Measurements from ENCODE around the gene CPXM2. TPM values are rescaled to one million over a fixed set of nuclear protein-coding genes. Genes with fewer than 3 reads are reported as not detected.

CPXM2 gene
- total RNA-seq, 1 experiment from 2014 or later: not detected

DNA sequence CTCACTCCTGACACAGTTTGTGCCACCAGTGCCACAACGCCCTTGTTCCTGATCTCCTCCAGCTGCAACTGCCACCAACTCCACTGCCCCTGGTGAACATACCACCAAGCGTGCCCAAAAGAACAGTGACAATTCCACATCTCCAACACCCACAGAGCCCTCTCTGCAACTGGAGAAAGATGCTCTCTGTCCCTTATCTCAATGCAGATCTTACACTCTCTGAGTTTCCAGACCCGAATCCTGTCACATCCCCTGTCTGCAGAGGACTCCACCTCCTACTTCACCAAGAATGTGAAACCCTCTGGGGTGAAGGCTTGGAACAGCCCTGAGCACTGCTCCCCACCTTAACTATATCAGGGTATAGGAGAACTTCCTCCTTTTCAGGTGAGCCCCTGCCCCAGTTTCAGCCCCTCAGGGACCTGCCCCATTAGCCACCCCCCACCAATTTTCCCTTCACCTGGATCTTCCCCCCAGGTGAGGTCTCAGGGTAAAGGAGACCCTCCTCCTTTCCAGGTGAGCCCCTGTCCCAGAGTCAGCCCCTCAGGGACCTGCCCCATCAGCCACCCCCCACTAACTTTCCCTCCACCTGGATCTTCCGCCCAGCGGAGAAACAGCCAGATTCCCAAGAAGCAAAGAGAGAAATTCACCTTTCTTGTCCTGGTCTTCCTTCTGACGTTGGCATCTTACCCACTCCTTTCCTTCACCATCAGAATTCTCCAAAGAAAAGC lies 55.0 kb downstream of the CPXM2 start:
- no peak for DNase-seq
- H3K27ac Mint-ChIP-seq (ENCODE audit: unreplicated experiment): no peak overlapping the region

DNA sequence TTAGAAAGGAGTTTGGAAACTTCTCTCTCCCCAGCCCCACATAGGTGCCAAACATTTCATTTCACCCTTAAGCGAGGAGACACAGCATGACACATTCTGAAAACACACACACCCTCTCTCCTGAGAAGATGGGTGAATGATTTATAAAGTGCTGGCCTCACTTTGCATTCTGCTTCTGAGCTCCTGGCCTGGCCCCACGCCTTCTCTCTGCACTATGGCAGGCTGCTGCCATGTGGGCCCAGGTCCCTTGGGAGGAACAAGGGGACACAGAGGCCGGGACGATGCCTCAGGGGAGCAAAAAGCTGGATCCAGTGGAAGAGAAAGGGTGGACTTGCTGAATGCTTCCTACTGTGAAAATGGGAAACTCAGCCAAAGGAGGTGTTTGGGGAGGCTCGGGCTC lies 56.0 kb downstream of the CPXM2 start:
- TF ChIP-seq, protein P1, sequence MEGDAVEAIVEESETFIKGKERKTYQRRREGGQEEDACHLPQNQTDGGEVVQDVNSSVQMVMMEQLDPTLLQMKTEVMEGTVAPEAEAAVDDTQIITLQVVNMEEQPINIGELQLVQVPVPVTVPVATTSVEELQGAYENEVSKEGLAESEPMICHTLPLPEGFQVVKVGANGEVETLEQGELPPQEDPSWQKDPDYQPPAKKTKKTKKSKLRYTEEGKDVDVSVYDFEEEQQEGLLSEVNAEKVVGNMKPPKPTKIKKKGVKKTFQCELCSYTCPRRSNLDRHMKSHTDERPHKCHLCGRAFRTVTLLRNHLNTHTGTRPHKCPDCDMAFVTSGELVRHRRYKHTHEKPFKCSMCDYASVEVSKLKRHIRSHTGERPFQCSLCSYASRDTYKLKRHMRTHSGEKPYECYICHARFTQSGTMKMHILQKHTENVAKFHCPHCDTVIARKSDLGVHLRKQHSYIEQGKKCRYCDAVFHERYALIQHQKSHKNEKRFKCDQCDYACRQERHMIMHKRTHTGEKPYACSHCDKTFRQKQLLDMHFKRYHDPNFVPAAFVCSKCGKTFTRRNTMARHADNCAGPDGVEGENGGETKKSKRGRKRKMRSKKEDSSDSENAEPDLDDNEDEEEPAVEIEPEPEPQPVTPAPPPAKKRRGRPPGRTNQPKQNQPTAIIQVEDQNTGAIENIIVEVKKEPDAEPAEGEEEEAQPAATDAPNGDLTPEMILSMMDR (IDR thresholded peaks at IDR 0.05; ENCODE audit: insufficient read depth in 1 of 2, low read depth in 1 of 2, low read length in 1 of 2, severe bottlenecking in 1 of 2, unreplicated experiment in 1 of 2): no peak
- H3K36me3 ChIP-seq (ENCODE audit: control insufficient read depth, insufficient read depth, low read length): no peaks in the 10 kb centered on the region
- Mint-ChIP-seq H3K9me3 (ENCODE audit: unreplicated experiment) (no peaks in the 10 kb centered on the region), H3K27me3 (ENCODE audit: insufficient read depth, unreplicated experiment) (peaks cover 13% of the 10 kb centered on the region), H3K36me3 (ENCODE audit: insufficient read depth, unreplicated experiment) (no peaks in the 10 kb centered on the region), H3K27ac (ENCODE audit: unreplicated experiment) (no peak overlapping the region), H3K4me3 (ENCODE audit: unreplicated experiment) (no peak overlapping the region), H3K4me1 (ENCODE audit: low read depth, unreplicated experiment) (no peaks in the 10 kb centered on the region)
- POLR2A ChIA-PET: no interaction called here
- DNase-seq: no peak
- H3K9me3 ChIP-seq: no peaks in the 10 kb centered on the region
- BruUV-seq (replicated peaks): no TSS peak
- intact Hi-C loops (cut with micrococcal nuclease; ENCODE audit: unreplicated experiment): no loop called here
- no peaks in the 10 kb centered on the region for H3K27me3 ChIP-seq (replicated peaks; ENCODE audit: control insufficient read depth, insufficient read depth, low read length)
- no peak overlapping the region for H3K4me3 ChIP-seq (ENCODE audit: low read depth, low read length)
- CTCF ChIA-PET: no interaction called here
- no peaks in the 10 kb centered on the region for H3K4me1 ChIP-seq

More for the DNA sequence above, 55.0 kb downstream of the CPXM2 start:
- intact Hi-C loops (cut with micrococcal nuclease; ENCODE audit: unreplicated experiment): no loop called here
- Histone ChIP-seq H3K4me1 (no peaks in the 10 kb centered on the region), H3K36me3 (ENCODE audit: control insufficient read depth, insufficient read depth, low read length) (no peaks in the 10 kb centered on the region), H3K27me3 (replicated peaks; ENCODE audit: control insufficient read depth, insufficient read depth, low read length) (no peaks in the 10 kb centered on the region), H3K9me3 (no peaks in the 10 kb centered on the region), H3K4me3 (ENCODE audit: low read depth, low read length) (no peak overlapping the region)
- CTCF ChIA-PET: no interaction called here
- no peaks in the 10 kb centered on the region for H3K4me1 Mint-ChIP-seq (ENCODE audit: low read depth, unreplicated experiment)
- no peak overlapping the region for H3K4me3 Mint-ChIP-seq (ENCODE audit: unreplicated experiment)
- no peaks in the 10 kb centered on the region for H3K9me3 Mint-ChIP-seq (ENCODE audit: unreplicated experiment)
- H3K36me3 Mint-ChIP-seq (ENCODE audit: insufficient read depth, unreplicated experiment): no peaks in the 10 kb centered on the region
- TF ChIP-seq, protein P1 (IDR thresholded peaks at IDR 0.05; ENCODE audit: insufficient read depth in 1 of 2, low read depth in 1 of 2, low read length in 1 of 2, severe bottlenecking in 1 of 2, unreplicated experiment in 1 of 2): no peak
- POLR2A ChIA-PET: no interaction called here
- H3K27me3 Mint-ChIP-seq (ENCODE audit: insufficient read depth, unreplicated experiment): peaks cover 14% of the 10 kb centered on the region
- no TSS peak for BruUV-seq (replicated peaks)

DNA sequence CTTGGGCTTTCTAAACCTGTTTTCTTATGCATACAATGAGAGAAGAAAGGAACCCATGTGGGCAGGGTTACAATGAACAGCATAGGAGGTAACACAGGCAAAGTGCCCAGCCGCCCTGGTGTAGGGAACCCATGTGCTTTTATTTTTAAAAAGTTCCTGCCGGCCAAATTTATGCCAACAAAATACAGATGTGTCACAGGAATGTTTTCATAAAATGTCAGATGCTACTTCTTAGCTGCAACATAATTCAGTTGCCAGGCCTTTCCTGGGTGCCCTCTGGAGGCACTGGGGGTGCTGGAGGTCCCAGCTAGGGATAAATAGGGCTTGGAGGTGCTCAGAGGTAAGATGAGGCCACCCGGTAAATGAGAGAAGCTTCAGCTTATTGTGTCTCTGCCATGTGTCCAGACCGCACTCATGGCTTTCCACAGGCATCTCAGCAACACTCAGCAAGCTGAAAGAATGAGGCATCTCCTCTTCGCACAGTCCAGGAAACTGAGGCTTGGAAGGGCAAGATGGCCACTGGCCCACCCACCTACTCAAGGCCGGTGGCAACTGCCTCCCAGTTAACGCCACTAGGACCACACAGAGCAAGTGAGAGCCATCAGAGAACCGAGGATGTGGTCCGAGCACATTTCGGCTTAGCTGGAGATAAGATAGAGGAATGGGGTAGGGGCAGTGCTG lies 58.3 kb downstream of the CPXM2 start:
- no peaks in the 10 kb centered on the region for H3K4me1 Mint-ChIP-seq (ENCODE audit: low read depth, unreplicated experiment)
- H3K27ac Mint-ChIP-seq (ENCODE audit: unreplicated experiment): no peak overlapping the region
- DNase-seq: no peak
- Histone ChIP-seq H3K4me1 (no peaks in the 10 kb centered on the region), H3K9me3 (no peaks in the 10 kb centered on the region), H3K27me3 (replicated peaks; ENCODE audit: control insufficient read depth, insufficient read depth, low read length) (no peaks in the 10 kb centered on the region), H3K4me3 (ENCODE audit: low read depth, low read length) (no peak overlapping the region), H3K36me3 (ENCODE audit: control insufficient read depth, insufficient read depth, low read length) (no peaks in the 10 kb centered on the region)
- H3K4me3 Mint-ChIP-seq (ENCODE audit: unreplicated experiment): no peak overlapping the region
- no TSS peak for BruUV-seq (replicated peaks)
- ChIA-PET POLR2A (no interaction called here), CTCF (no interaction called here)
- peaks cover 13% of the 10 kb centered on the region for H3K27me3 Mint-ChIP-seq (ENCODE audit: insufficient read depth, unreplicated experiment)
- intact Hi-C loops (cut with micrococcal nuclease; ENCODE audit: unreplicated experiment): no loop called here
- TF ChIP-seq, protein P1 (IDR thresholded peaks at IDR 0.05; ENCODE audit: insufficient read depth in 1 of 2, low read depth in 1 of 2, low read length in 1 of 2, severe bottlenecking in 1 of 2, unreplicated experiment in 1 of 2): no peak
- H3K36me3 Mint-ChIP-seq (ENCODE audit: insufficient read depth, unreplicated experiment): no peaks in the 10 kb centered on the region
- H3K9me3 Mint-ChIP-seq (ENCODE audit: unreplicated experiment): no peaks in the 10 kb centered on the region

Data from Caco-2 (cell line).